Heart left ventricle (tissue), 16 donors: Measurements from ENCODE around the gene PREX1. TPM values are rescaled to one million over a fixed set of nuclear protein-coding genes. Genes with fewer than 3 reads are reported as not detected.
A peak's percentile ranks its signal among the peaks of the same experiment; 100 is the strongest.

Experiments used
- ATAC-seq, 4 donors: fragments of 200-7000 bp; cut with Tn5 transposase; one replicate each; pipeline ENCODE4 v1.9.1; 2020 to 2022; ENCODE audit warnings: moderate library complexity in 4 of 4, mild to moderate bottlenecking in 3 of 4, moderate number of reproducible peaks in 1 of 4
- DNase-seq, 5 donors: peaks; one replicate each; pipeline ENCODE4 v3.0.0-alpha.2; 2020
- H3K27ac ChIP-seq, 12 donors: fragments of 200-600 bp; sonication (generic) in 4 of 12; one replicate each; pipeline versions ENCODE4 v1.5.0 to v1.8.0; 2016 to 2022; ENCODE audit warnings: mild to moderate bottlenecking in 2 of 12
- H3K27me3 ChIP-seq, 9 donors: fragments of 200-600 bp; sonication (generic) in 2 of 9; one replicate each; pipeline versions ENCODE4 v1.5.1 to v1.8.0; 2016 to 2022; ENCODE audit warnings: mild to moderate bottlenecking in 3 of 9
- H3K36me3 ChIP-seq, 9 donors: fragments of 200-600 bp; sonication (generic) in 2 of 9; one replicate each; pipeline versions ENCODE4 v1.5.0 to v1.8.0; 2018 to 2022; ENCODE audit warnings: mild to moderate bottlenecking in 2 of 9
- H3K4me1 ChIP-seq, 12 donors: fragments of 200-600 bp; sonication (generic) in 4 of 12; one replicate each; pipeline versions ENCODE4 v1.5.0 to v1.8.0; 2016 to 2022; ENCODE audit warnings: mild to moderate bottlenecking in 3 of 12
- H3K4me3 ChIP-seq, 12 donors: fragments of 200-600 bp; sonication (generic) in 4 of 12; one replicate each; pipeline versions ENCODE4 v1.5.0 to v1.8.0; 2017 to 2022; ENCODE audit warnings: mild to moderate bottlenecking in 9 of 12, moderate library complexity in 4 of 12
- H3K9me3 ChIP-seq, 12 donors: fragments of 200-600 bp; sonication (generic) in 4 of 12; one replicate each; pipeline versions ENCODE4 v1.5.0 to v1.8.0; 2016 to 2022; ENCODE audit warnings: mild to moderate bottlenecking in 1 of 12
- POLR2A ChIP-seq, 2 donors: fragments of 450-650 bp; IDR thresholded peaks; one replicate each; pipeline ENCODE4 v1.6.1; 2017; ENCODE audit warnings: antibody characterized with exemption in 2 of 2, mild to moderate bottlenecking in 2 of 2, moderate library complexity in 2 of 2
- WGBS, 4 donors: extraction: QIAGEN DNeasy Blood & Tissue Kit in 2 of 4; methylation state at CpG; one replicate each; pipeline versions ENCODE4 v1.1.5 to v1.1.7; 2013 to 2018; 5-methylcytosine and 5-hydroxymethylcytosine counted together
- intact Hi-C, 10 donors: fragments of 100-400 bp; cut with DNase I; formaldehyde crosslinking; loops; one replicate each; pipeline versions ENCODE4 v1.11.1 to v1.14.2; 2022
- polyA plus RNA-seq, 2 donors: library from polyadenylated mRNA; stranded (reverse); fragments of 200-250 nt; gene quantifications; one replicate each; pipeline ENCODE4 v1.2.3, GENCODE V29; 2013
- total RNA-seq, 9 donors: library from RNA; depleted of rRNA in 2 of 9; stranded (reverse); fragments of >200 nt in 2 of 9; fragmentation: NEBNext Ultra II Directional in 3 of 9; extraction: Animal tissue kit (Norgen Biotek cat#: 25700) in 3 of 9; gene quantifications; one replicate each; pipeline versions ENCODE4 v1.1.0 to v1.2.4, GENCODE V29; 2016 to 2023
- TF ChIP-seq, protein P1 (sequence below), 12 donors: fragments of 200-600 bp; sonication (generic) in 4 of 12; IDR thresholded peaks; one replicate each; pipeline versions ENCODE4 v1.5.0 to v1.8.0; 2018 to 2022; ENCODE audit warnings: antibody characterized with exemption in 12 of 12, mild to moderate bottlenecking in 5 of 12
- donor health status: ischemic (EF 13 %, LVEDD 7.1; RV severe dilation, severe dysfunction).
- donor health status: healthy with polysubstance abuse.
- donor health status: DM: no; HTN: yes; CAD: no.
- donor health status: DM: no; HTN: no; CAD: no.
- donor health status: ischemic (EF 25% LVEDD 6.9; RV normal size, moderate dysfunction).
- donor health status: ischemic (EF 25% LVEDD 5.7; RV mildly dilated, moderate dysfunction).
- donor health status: healthy.
- donor health status: DM: yes; HTN: yes; CAD: no.
- donor health status: ischemic (EF 35%, LVEDD 5.7; RV mildly dilated, moderate dysfunction).
- donor health status: nonischemic (EF 11% LVEDD 7.7; RV severe dilation, severe dysfunction).
- donor health status: DM: yes; HTN: yes; CAD: no.
- donor health status: PGD.
- donor health status: ischemic (EF 29% LVEDD 5.4; RV normal size, mild dysfunction).
- donor health status: nonischemic (EF 23%, LVEDD 6.1; RV moderate dilation, normal function).

The PREX1 gene
- total and polyA plus RNA-seq, 11 donors = 7.2 to 41.5 (median 11.9) TPM

GRCh38 chr20:48770700-48771442 is 56.9 kb downstream of the PREX1 start:
- no peak for TF ChIP-seq POLR2A (IDR thresholded peaks at IDR 0.05)
- TF ChIP-seq, protein P1, sequence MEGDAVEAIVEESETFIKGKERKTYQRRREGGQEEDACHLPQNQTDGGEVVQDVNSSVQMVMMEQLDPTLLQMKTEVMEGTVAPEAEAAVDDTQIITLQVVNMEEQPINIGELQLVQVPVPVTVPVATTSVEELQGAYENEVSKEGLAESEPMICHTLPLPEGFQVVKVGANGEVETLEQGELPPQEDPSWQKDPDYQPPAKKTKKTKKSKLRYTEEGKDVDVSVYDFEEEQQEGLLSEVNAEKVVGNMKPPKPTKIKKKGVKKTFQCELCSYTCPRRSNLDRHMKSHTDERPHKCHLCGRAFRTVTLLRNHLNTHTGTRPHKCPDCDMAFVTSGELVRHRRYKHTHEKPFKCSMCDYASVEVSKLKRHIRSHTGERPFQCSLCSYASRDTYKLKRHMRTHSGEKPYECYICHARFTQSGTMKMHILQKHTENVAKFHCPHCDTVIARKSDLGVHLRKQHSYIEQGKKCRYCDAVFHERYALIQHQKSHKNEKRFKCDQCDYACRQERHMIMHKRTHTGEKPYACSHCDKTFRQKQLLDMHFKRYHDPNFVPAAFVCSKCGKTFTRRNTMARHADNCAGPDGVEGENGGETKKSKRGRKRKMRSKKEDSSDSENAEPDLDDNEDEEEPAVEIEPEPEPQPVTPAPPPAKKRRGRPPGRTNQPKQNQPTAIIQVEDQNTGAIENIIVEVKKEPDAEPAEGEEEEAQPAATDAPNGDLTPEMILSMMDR (IDR thresholded peaks at IDR 0.05) = no peak
- no peaks in the 10 kb centered on the region for H3K9me3 ChIP-seq
- DNase-seq = no peak
- H3K4me1 ChIP-seq = peaks cover 0 to 99% (median 4%) of the 10 kb centered on the region in 12 donors
- WGBS, 4 donors = 77% methylated on average over 9 of the region's 9 CpGs
- intact Hi-C loops = no loop called here
- no peaks in the 10 kb centered on the region for H3K36me3 ChIP-seq
- H3K4me3 ChIP-seq = no peak overlapping the region
- no peaks in the 10 kb centered on the region for H3K27me3 ChIP-seq
- peak overlapping the region in 1 of 12 donors; percentile 84 for H3K27ac ChIP-seq
- no peak for ATAC-seq

- H3K27me3 ChIP-seq = no peaks in the 10 kb centered on the region
- H3K4me3 ChIP-seq = no peak overlapping the region
- ATAC-seq (peak in 1 of 4 donors; percentile 54), DNase-seq (no peak)
- H3K36me3 ChIP-seq = no peaks in the 10 kb centered on the region
- intact Hi-C loops = no loop called here
- H3K4me1 ChIP-seq = peaks cover 0 to 91% (median 8%) of the 10 kb centered on the region in 12 donors
- H3K27ac ChIP-seq = peak overlapping the region in 1 of 12 donors; percentile 58
- TF ChIP-seq POLR2A (IDR thresholded peaks at IDR 0.05) = no peak
- TF ChIP-seq, protein P1 (IDR thresholded peaks at IDR 0.05) = no peak
- H3K9me3 ChIP-seq = peaks cover 0 to 4% (median 0%) of the 10 kb centered on the region in 12 donors
- 70 to 71% (median 71%) methylated on average over 18 to 21 of the region's 21 CpGs for WGBS, 4 donors
Measured at GRCh38 chr20:48769069-48769983, 58.5 kb downstream of the PREX1 start.

GRCh38 chr20:48766961-48767960 is 60.5 kb downstream of the PREX1 start:
- H3K4me3 ChIP-seq = no peak overlapping the region
- H3K4me1 ChIP-seq = peaks cover 0 to 91% (median 15%) of the 10 kb centered on the region in 12 donors
- H3K27me3 ChIP-seq = no peaks in the 10 kb centered on the region
- ATAC-seq (no peak), DNase-seq (no peak)
- 87 to 92% (median 89%) methylated on average over 27 of the region's 27 CpGs for WGBS, 4 donors
- no peak for TF ChIP-seq POLR2A (IDR thresholded peaks at IDR 0.05)
- TF ChIP-seq, protein P1 (IDR thresholded peaks at IDR 0.05) = no peak
- intact Hi-C loops = no loop called here
- peaks cover 0 to 4% (median 0%) of the 10 kb centered on the region in 12 donors for H3K9me3 ChIP-seq
- no peaks in the 10 kb centered on the region for H3K36me3 ChIP-seq
- no peak overlapping the region for H3K27ac ChIP-seq
